GM06990 (cell line): Measurements from ENCODE around the gene PALM.

Experiments used
- DNase-seq: peaks from one replicate; pipeline ENCODE4 v3.0.0-alpha.2; 2011; ENCODE audit not compliant: insufficient read length; ENCODE audit errors: extremely low read depth
- H3K27me3 ChIP-seq: replicated peaks from 2 replicates; pipeline ENCODE4 v1.6.0; 2011; ENCODE audit warnings: low read length; ENCODE audit not compliant: control insufficient read depth, insufficient read depth
- H3K36me3 ChIP-seq: 2 replicates; pipeline ENCODE4 v1.5.1; 2011; ENCODE audit warnings: low read length; ENCODE audit not compliant: control insufficient read depth, insufficient read depth
- H3K4me3 ChIP-seq: replicated peaks from 2 replicates; pipeline ENCODE4 v1.5.1; 2011; ENCODE audit warnings: low read depth, mild to moderate bottlenecking, control low read depth, low read length
- CTCF ChIP-seq: IDR thresholded peaks from 2 replicates; pipeline ENCODE4 v1.5.1; 2011; ENCODE audit warnings: low read length, control low read depth, mild to moderate bottlenecking, inconsistent platforms; ENCODE audit not compliant: insufficient read depth, poor library complexity, severe bottlenecking

The PALM gene

DNA sequence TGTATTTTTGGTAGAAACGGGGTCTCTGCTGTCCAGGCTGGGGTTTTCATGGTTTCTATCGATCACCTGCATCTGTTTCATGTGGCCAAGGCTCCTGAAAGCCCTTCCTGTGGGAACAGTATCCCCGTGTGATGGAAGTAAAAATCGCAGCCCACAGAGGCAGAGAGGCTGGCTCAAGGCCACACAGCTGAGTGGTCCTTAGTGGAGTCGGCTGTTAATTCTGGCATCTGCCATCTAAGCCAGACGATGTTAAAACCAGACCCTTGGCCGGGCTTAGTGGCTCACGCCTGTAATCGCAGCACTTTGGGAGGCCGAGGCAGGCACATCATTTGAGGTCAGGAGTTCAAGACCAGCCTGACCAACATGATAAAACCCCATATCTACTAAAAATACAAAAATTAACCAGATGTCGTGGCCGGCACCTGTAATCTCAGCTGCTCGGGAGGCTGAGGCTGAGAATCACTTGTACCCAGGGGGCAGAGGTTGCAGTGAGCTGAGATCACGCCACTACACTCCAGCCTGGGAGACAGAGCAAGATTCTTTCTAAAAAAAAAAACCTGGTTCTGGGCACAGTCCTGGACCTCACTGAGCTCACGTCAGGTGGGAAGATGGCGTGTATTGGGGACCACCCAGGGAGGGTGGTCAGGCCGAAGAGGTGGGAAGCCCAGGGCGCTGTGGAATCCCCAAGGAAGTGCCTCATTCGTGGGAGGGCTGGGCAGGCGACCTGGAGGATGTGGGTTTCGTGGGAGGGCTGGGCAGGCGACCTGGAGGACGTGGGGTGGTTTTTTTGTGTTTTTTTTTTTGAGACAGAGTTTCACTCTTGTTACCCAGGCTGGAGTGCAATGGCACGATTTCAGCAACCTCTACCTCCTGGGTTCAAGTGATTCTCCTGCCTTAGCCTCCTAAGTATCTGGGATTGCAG is 23.7 kb downstream of the PALM start:
- no peak for TF ChIP-seq CTCF
- H3K27me3 ChIP-seq: no peaks in the 10 kb centered on the region
- no peaks in the 10 kb centered on the region for H3K36me3 ChIP-seq

GRCh38 chr19:734716-735115 is 26.0 kb downstream of the PALM start:
- no peaks in the 10 kb centered on the region for H3K27me3 ChIP-seq
- no peak for DNase-seq
- H3K4me3 ChIP-seq: no peak overlapping the region
- TF ChIP-seq CTCF: no peak
- no peaks in the 10 kb centered on the region for H3K36me3 ChIP-seq

More for the DNA sequence above, 23.7 kb downstream of the PALM start:
- H3K4me3 ChIP-seq: no peak overlapping the region
- DNase-seq: no peak

DNA sequence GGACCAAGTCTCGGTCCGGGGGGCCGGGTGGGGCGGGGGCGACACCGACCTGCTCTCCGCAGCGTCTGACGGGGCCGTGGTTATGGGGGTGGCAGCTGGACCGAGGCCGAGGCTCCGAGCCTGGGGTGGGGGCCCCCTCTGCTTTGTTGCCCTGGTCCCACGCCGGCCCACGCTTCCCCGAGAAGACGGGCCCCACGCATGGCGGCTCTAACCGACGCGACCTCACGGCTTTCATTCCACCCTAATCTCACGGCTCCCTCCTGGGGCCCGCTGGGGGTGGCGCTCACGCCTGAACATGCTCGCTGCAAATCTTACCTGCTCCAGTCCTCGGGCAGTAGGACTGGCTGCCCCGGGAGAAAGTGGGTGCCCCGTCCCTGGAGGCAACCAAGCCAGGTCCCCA is 27.4 kb downstream of the PALM start:
- no peak for TF ChIP-seq CTCF
- H3K36me3 ChIP-seq: no peaks in the 10 kb centered on the region
- DNase-seq: no peak
- no peaks in the 10 kb centered on the region for H3K27me3 ChIP-seq
- H3K4me3 ChIP-seq: no peak overlapping the region

DNA sequence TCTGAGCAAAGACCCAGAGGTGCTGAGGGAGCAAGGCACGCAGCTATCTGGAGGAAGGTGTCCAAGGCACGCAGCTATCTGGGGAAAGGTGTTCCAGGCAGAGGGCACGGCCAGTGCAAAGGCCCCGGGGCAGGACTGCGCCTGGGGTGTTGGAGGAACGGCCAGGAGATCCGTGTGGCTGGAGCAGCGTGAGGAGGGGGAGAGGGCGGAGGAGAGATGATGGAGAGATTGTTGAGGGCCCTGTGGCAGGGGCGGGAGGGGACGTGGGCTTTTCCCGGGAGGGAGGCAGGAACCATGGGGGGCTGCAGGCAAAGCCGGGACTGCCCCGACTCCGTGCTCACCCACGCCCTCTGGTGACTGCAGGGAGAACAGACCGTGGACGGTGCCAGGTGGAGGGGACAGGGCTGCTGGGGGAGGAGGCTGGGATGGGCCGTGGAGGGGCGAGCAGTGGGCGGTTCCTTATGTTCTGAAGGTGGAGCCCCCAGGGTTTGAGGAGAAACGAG is 28.9 kb downstream of the PALM start:
- no peaks in the 10 kb centered on the region for H3K36me3 ChIP-seq
- no peak for DNase-seq
- no peaks in the 10 kb centered on the region for H3K27me3 ChIP-seq

DNA sequence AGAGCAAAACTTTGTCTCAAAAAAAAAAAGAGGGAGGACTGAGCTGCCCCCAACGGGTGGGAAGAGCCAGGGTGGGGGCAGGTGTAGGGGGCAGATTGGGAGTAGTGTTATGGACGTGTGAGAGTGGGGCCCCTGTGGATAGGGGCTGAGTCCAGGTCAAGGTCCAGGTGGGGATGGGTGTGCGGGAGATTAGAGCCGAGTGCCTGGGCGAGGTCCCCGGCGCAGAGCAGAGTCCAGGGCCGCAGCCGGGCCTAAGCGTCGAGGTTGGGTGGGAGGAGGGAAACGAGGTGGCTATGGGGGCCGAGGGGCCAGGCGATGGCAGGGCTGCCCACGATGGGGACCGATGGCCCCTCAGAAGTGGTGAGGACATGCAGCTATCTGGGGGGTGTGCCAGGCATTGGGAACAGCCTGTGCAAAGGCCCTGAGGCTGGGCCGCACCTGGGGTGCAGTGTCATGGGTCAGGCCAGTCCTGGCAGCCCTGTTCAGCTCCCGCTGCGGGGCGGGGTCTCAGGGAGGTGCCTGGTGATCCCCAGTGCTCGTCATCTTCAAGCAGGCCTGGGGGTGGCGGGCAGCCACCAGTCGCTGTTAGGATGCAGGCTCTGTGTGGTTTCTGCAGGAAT is 29.9 kb downstream of the PALM start:
- TF ChIP-seq CTCF: no peak
- Histone ChIP-seq H3K4me3 (no peak overlapping the region), H3K36me3 (no peaks in the 10 kb centered on the region), H3K27me3 (no peaks in the 10 kb centered on the region)
- DNase-seq: no peak

More for the DNA sequence above, 28.9 kb downstream of the PALM start:
- TF ChIP-seq CTCF: peak; percentile 77
- no peak overlapping the region for H3K4me3 ChIP-seq
